ENCODE measurements around the gene UPP1.
"Not testable (repeated sequence)": the region's sequence is repeated elsewhere in the genome, so short reads cannot be mapped to it uniquely, and the experiment has no call there.

The UPP1 gene

DNA sequence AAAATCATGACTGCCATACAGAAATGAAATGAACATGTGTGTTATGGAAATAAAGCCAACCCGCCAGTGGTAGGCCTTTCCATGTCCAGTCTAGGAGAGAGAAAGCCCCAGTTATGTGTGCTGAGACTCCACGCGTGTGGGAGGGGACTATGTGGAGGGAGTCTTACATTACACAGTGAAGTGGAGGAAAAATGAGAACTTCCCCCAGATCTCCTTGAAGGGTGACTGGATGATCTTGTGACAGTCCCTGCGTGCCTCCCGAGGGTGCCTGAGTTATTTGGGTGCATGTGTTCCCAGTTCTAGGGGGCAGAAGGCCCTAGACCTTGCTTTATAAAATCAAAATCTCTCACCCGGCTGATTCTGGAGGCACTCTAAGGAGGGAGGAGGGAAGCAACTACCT is 24.2 kb downstream of the UPP1 start:
- no peak for DNase-seq

DNA sequence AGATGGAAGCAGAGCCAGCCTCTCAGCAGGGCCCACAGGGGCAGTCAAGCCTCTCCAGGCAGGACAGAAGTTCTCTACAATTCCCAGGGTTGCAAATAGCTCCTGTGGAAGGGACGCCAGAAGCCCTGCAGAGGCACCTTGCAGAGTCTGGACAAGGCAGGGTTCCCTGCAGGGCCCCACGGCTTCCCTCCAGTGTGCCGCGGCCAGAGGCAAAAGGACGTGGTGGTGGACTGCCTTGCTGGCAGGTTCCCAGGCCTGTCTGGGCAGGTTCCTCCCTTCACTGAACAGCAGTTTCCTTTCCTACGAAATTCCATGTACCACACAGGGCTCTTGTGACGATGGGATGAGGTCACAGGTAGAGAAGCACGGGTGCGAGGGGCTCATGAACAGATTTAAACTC is 25.1 kb downstream of the UPP1 start:
- no peak for DNase-seq

DNA sequence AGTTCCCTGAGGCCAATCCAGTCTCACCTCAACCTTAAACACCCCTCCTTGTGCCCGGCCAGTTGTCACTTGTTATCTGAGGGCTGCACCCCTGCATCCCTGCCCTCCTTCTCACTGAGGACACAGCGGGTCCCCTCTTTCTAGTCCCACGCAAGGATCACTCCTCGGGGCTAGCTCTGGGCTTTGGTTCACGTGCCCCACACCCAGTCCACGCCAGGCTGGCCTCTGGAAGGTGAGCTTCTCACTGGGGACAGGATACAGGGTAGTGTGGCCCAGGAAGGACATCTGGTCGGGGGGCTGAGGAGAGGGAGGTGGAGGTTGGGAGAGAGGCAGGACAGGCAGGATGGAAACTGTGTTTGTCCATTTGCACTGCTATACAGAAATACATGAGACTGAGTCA is 25.5 kb downstream of the UPP1 start:
- no peak for DNase-seq

DNA sequence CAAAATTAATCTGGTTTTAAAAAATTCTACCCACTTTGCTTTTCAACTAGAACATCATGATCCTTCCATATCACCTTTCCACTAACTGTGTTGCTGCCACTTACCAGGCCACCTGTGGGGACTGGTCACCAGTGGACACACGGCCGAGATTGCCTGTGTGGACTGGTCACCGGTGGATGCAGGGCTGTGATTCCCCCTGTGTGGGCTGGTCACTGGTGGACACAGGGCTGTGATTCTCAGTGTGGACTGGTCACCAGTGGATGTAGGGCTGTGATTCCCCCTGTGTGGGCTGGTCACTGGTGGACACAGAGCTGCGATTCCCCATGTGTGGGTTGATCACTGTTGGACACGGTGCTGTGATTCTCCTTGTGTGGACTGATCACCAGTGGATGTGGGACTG is 27.0 kb downstream of the UPP1 start:
- DNase-seq: no peak

DNA sequence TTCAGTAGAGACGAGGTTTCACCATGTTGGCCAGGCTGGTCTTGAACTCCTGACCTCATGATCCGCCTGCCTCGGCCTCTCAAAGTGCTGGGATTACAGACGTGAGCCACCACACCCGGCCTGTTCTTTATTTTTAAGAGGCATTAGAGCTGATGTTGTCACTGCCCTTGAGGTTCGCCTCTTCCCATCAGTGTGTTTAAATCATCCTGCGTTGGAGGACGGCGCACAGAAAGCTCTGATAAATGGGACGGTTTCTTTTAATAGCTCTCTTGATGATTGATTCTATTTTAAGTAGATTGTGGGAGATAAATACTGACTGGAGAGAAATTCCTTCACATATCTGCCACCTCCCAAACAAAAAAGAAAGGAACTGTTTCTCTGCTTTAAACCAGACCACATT is 29.0 kb downstream of the UPP1 start:
- DNase-seq: no peak

DNA sequence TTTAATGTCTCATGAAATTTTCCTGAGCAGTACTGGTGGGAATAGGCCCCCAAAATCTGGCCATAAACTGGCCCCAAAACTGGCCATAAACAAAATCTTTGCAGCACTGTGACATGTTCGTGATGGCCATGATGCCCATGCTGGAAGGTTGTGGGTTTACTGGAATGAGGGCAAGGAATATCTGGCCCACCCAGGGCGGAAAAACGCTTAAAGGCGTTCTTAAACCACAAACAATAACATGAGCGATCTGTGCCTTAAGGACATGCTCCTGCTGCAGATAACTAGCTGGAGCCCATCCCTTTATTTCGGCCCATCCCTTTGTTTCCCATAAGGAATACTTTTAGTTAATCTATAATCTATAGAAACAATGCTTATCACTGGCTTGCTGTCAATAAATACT is 31.5 kb downstream of the UPP1 start:
- not testable (repeated sequence) for DNase-seq

DNA sequence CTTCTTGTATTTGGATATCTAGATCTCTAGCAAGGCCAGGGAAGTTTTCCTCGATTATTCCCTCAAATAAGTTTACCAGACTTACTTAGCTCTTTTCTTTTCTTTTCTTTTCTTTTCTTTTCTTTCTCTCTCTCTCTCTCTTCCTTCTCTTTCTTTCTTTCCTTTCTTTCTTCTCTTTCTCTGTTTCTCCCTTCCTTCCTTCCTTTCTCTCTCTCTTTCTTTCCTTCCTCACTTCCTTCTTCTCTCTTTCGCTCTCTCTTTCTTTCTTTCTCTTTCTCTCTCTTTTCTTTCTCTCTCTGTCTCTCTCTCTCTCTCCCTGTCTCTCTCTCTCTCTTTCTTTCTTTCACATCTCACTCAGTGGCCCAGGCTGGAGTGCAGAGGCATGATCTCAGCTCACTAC is 37.0 kb downstream of the UPP1 start:
- no peak for DNase-seq

DNA sequence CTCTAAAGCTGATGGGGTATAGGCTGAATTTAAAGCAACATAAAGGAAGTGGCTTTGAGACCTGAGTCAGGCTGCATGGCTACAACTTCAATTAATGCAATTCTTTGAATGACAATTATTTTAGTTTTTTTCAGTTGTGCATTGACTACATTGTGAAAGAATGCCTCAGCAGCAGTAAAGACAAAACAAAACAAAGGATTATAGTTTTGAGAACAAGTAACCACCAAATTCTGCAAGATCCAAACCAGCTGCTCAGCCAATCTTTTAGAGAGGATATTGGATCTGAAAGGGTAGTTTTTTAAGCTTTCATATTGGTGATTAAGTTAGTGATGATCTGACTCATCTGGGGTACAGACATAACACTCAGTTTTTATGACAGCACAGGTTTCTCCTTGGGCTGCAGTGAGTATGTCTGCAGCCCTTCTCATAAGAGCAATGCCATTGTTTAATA is 41.6 kb downstream of the UPP1 start:
- DNase-seq: no peak

DNA sequence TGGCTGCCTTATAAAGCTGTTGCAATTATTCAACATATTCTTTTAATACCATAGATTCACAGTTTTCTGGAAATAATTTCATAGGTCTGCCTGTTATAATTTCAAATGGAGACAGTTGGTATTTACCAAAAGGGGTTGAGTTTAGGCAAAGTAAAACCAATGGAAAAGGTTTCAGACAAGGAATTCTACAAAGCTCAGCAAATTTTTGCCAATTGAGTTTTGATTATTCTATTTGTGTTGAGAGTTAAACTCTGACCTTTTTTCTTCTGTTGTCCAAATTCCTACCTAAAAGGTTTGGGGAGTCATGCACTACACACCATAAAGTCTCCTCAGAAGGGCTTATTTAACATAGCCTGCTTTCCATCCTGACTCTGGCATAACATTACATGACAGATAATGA is 43.7 kb downstream of the UPP1 start:
- DNase-seq: no peak

DNA sequence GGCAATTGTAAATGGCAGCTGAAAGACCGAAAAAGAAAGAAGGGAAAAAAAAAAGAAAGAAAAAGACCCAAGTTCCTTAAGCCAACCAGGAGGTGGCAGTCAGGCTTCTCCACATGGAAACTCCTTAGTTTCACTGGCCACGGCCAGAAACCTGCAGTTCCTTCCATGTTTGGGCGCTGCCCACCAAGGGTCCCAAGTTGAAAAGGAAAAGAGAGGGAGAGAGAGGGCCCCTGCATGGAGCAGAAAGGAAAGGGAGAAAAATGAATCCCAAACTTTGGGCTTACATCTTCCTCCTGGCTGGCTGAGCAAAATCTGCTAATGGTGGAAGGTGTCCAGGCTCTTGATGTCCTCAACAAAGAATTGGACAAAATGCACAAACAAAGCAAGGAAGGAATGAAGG is 50.4 kb downstream of the UPP1 start:
- no peak for DNase-seq

DNA sequence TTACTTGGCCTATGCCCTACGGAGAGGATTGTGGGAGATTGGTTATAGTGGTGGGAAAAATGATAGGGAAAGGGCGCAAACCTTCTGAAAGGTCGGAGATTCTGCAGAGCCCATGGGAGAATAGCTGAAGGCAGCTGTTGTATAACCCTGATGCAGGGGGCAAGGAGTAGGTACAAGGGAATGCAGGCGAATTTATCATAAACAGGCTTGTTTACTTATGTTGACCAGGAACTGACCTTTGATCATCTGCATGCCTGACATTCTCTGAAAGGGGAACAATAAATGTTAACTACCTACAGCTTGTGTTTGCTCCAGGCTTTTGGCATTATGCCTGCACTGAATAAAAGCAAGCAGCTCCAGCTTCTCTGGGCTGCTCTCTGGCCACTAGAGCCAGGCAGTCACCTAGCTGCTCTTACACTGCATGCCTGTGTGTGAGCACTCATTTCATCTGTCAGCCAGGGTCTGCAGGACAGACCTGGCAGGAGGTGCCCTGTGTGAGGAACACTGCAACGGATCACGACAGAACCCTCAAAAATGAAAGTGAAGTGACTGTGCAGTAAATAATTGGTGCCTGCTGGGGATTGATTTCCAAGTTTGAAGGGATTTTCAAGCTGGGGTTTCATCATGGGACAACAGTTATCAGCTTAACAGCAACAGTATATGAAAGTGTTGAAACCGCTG is 51.1 kb downstream of the UPP1 start:
- no peak for DNase-seq

DNA sequence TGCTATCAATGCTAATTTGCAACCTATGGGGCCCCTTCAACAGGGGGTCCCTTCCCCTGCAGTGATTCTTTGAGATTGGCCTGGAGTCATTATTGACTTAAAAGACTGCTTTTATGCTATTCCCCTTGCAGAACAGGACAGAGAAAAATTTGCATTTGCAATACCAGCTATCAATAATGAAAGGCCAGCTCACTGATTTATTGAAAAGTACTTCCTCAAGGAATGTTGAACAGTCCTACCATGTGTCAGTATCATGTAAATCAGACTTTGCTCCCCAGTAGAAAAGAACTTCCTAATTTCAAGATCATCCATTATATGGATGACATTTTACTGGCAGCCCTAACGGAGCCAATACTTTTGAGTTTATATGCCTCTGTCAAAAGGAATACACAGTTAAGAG is 52.5 kb downstream of the UPP1 start:
- no peak for DNase-seq

DNA sequence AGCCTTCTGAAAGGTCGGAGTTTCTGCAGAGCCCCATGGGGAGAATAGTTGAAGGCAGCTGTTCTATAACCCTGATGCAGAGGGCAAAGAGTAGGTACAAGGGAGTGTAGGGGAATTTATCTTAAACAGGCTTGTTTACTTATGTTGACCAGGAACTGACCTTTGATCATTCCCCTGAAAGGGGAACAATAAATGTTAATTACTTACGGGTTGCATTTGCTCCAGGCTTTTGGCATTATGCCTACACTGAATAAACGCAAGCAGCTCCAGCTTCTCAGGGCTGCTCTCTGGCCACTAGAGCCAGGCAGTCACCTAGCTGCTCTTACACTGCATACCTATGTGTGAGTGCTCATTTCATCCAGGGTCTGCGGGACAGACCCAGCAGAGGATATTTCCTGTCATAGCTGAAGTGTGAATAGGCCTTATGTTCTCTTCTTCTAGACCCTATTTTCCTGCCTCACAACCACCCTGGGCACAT is 55.3 kb downstream of the UPP1 start:
- no peak for DNase-seq

DNA sequence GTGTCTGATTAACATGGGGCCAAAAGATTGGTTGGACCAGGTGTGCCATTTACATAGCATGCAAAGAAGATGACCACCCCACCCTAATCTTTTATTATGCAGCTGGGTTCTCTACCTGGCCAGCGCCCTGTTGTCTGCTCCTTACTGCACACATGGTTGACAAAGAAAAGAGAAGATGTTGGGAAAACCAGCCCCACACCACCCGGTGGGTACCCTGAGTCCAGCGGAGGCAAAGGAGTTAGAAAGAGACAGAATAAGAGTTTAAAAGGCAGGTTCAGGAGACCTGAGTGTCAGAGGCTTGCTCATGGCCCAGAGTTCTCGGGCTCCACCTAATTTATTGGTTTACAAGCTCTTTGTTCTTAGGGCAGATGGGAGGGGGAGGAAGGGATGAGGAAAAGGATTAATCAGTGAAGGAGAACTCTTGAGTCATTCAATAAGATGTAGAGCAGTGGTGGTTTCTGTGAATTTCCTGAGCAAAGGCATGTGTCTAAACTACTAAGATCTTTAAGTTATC is 58.1 kb downstream of the UPP1 start:
- DNase-seq: no peak

DNA sequence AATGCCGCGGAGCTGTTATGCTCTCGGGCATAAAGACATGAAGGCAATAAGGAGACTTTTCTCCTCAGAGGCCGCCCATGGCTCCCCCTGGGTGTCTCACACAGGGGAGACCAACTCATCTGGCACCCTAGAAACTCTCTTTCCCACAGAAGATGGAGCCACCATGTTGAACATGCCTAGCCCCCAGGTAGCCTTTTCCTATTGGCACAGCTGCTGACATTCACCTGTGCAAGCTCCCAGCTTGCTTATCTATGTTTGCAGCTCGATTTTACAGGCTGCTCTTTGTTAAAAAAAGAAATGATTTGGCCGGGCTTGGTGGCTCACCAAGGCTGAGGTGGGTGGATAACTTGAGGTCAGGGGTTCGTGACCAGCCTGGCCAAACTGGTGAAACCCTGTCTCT is 58.6 kb downstream of the UPP1 start:
- not testable (repeated sequence) for DNase-seq

DNA sequence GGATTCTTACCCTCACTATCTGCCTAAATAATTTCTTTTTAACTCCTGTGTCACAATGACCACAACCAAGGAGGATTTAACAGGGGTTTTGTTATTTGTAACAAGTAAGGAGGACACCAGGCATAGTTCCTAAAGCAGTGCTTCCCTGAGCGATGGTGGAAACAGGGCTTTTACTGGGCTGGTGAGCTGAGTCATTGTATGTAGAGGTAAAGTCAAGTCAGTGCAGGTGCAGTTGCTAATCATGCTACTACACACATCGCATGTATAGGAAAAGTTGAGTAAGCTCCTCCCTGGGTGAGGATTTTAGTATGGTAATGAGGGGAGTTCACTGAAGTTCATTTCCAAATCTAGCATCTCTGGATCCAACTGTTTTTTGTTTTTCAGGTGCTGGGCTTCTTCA is 59.2 kb downstream of the UPP1 start:
- DNase-seq: no peak

DNA sequence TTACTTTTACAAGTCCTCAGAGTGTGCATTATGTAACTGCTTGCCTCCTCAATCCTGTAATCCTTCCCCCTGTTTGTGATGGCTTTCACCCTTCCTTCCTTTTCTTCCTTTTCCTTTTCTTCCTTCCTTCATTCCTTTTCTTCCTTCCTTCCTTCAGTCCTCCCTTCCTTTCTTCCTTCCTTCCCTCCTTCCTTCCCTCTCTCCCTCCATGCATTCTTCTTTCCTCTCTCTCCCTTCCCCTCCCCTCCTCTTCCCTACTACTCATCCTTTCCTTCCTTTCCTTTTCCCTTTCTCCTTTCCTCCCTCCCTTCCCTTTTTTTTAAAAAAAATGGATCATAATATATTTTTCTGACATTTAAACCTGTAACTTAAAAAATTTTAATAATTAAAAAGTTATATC is 60.0 kb downstream of the UPP1 start:
- no peak for DNase-seq

DNA sequence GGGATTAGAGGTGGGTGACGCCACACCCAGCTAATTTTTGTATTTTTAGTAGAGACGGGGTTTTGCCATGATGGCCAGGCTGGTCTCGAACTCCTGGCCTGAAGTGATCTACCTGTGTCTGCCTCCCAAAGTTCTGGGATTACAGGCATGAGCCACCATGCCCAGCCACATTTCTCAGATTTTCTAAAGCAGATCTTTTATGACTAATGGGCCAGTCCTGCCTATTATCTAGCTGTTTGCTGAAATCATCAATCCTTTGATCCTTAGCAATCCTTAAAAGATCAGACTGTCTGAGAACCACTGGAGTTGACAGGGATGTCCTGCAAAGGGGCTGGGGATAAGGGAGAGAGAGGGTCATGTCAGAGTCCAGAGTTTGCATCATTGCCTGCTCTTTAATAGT is 61.0 kb downstream of the UPP1 start:
- no peak for DNase-seq

DNA sequence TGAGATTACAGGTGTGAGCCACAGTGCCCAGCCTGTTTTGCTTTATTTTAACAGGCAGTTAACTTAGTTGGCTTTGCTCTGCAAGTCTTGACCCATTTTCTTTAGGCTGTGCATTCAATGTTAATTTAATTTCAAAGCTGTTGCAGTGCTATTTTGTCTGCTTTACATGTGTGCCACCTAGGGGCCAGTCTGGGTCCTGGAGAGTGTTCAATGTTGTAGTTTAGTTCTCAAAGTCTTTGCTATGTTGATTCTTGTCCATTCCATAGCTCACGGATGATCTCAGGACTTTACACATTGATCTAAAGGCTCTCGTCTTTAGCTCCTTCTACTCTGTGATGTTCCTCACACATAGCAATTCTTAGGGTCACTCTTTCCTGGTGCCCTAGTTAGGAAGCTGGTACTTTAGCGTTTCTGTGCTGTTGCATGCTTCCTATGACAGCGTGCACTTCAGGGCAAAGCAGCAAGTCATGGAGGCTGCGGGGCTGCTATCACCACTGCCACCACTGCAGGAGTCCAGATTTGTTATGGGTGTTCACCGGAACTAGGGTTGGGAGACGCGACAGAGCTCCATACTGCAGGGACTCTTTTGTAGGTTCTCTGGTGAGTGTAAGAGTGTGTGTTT is 65.8 kb downstream of the UPP1 start:
- DNase-seq: no peak
